GM12891 (cell line): ENCODE measurements around the gene BTG1.

Source experiments
- DNase-seq: peaks from one replicate; pipeline ENCODE4 v3.0.0; 2011; ENCODE audit warnings: low spot score; ENCODE audit not compliant: insufficient read length
- FAIRE-seq: peaks from 2 replicates; lab custom pipeline; 2011; peaks lifted over from hg19 to GRCh38; lab: Jason Lieb, UNC
- PAX5 ChIP-seq: IDR thresholded peaks from 2 replicates; pipeline ENCODE4 v1.6.1; 2011; ENCODE audit warnings: low read length, moderate library complexity, mild to moderate bottlenecking; ENCODE audit not compliant: insufficient read depth, severe bottlenecking
- POLR2A ChIP-seq: IDR thresholded peaks from 2 replicates; pipeline ENCODE4 v1.6.1; 2011; ENCODE audit warnings: low read depth, low read length, control low read depth
- POLR2AphosphoS5 ChIP-seq: IDR thresholded peaks from 2 replicates; pipeline ENCODE4 v1.6.1; 2011; ENCODE audit warnings: low read depth, low read length, control low read depth
- POU2F2 ChIP-seq: IDR thresholded peaks from 2 replicates; pipeline ENCODE4 v1.6.1; 2011; ENCODE audit warnings: low read depth, mild to moderate bottlenecking, control low read depth, low read length, moderate library complexity
- SPI1 ChIP-seq: IDR thresholded peaks from 2 replicates; pipeline ENCODE4 v1.6.1; 2011; ENCODE audit warnings: low read depth, low read length, control low read depth
- TAF1 ChIP-seq: IDR thresholded peaks from 2 replicates; pipeline ENCODE4 v1.6.1; 2011; ENCODE audit warnings: low read depth, low read length, control low read depth

Gene BTG1

GRCh38 chr12:92155733-92156132, 10.1 kb upstream of the BTG1 start:
- DNase-seq (no peak), FAIRE-seq (peak; percentile 28)
- TF ChIP-seq POU2F2 (no peak), PAX5 (no peak), SPI1 (no peak), POLR2A (no peak), TAF1 (no peak), POLR2AphosphoS5 (no peak)

- TF ChIP-seq TAF1: no peak
- TF ChIP-seq PAX5: no peak
- no peak for TF ChIP-seq POLR2A
- TF ChIP-seq POLR2AphosphoS5: no peak
- no peak for TF ChIP-seq POU2F2
- no peak for TF ChIP-seq SPI1
- DNase-seq: no peak
- no peak for FAIRE-seq
Observed at GRCh38 chr12:92151916-92152315, 6.3 kb upstream of the BTG1 start.

- TF ChIP-seq SPI1 (no peak), TAF1 (no peak), POLR2A (no peak), PAX5 (no peak), POLR2AphosphoS5 (no peak), POU2F2 (no peak)
- DNase-seq: no peak
- FAIRE-seq: no peak
Observed at GRCh38 chr12:92149563-92149962, 3.9 kb upstream of the BTG1 start.

- DNase-seq (no peak), FAIRE-seq (peak; percentile 9)
- TF ChIP-seq POLR2A (peak; percentile 24; the same call in 1 of the 2 replicates), SPI1 (no peak)
Observed at GRCh38 chr12:92147491-92147890, 1.8 kb upstream of the BTG1 start.

GRCh38 chr12:92146497-92147224, 1.0 kb upstream of the BTG1 start:
- TF ChIP-seq POLR2AphosphoS5 (no peak), POU2F2 (no peak), POLR2A (no peak), SPI1 (no peak), TAF1 (no peak), PAX5 (no peak)
- DNase-seq (no peak), FAIRE-seq (no peak)

- DNase-seq (no peak), FAIRE-seq (no peak)
- no peak for TF ChIP-seq SPI1
- TF ChIP-seq POLR2A: no peak
Observed at GRCh38 chr12:92145481-92145730, 240 bp downstream of the BTG1 start.

- DNase-seq (no peak), FAIRE-seq (peak; percentile 57)
- TF ChIP-seq PAX5 (no peak), TAF1 (0 out of 2 replicates have a peak, but pooled peaks have one; percentile 12), SPI1 (no peak), POLR2A (peak; percentile 83), POLR2AphosphoS5 (peak; percentile 89), POU2F2 (peak; percentile 31)
Observed at GRCh38 chr12:92144631-92145480, 790 bp downstream of the BTG1 start.

GRCh38 chr12:92143686-92144630, 1.7 kb downstream of the BTG1 start:
- FAIRE-seq (peak; percentile 95), DNase-seq (no peak)
- no peak for TF ChIP-seq POU2F2
- no peak for TF ChIP-seq SPI1
- peak; percentile 43 for TF ChIP-seq POLR2A
- TF ChIP-seq POLR2AphosphoS5: peak; percentile 30; the same call in 1 of the 2 replicates
- no peak for TF ChIP-seq TAF1
- no peak for TF ChIP-seq PAX5

- FAIRE-seq (no peak), DNase-seq (no peak)
- no peak for TF ChIP-seq POU2F2
- TF ChIP-seq POLR2A: peak; percentile 64; the same call in 1 of the 2 replicates
- peak; percentile 27; the same call in 1 of the 2 replicates for TF ChIP-seq POLR2AphosphoS5
Observed at GRCh38 chr12:92143258-92143657, 2.4 kb downstream of the BTG1 start.
